GM12872 (cell line): ENCODE measurements around the gene YOD1.

Experiments used
- TF ChIP-seq, protein P1 (sequence below): IDR thresholded peaks from 3 replicates; pipeline ENCODE4 v1.5.1; 2011; ENCODE audit warnings: low read depth, mild to moderate bottlenecking, low read length, moderate library complexity; ENCODE audit not compliant: insufficient read depth

The YOD1 gene

DNA sequence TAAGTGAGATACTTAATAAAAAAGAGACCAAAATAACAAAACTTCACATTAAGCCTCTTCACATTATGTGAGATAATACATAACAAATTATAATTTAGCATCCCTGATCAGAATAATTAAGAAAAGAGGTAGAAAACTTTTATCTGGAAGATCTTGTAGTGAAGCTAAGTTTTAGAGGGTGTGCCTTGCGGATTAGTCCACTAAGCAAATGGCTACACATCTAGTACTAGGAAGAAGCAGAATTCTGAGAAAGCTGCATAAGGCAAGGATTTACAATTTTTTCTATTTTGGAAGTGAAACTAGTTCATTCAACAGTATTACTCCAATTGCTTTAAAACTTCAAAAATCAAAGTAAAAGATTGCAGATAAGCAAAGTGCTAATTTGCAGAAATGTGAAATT is 3.5 kb downstream of the YOD1 start:
- TF ChIP-seq, protein P1, sequence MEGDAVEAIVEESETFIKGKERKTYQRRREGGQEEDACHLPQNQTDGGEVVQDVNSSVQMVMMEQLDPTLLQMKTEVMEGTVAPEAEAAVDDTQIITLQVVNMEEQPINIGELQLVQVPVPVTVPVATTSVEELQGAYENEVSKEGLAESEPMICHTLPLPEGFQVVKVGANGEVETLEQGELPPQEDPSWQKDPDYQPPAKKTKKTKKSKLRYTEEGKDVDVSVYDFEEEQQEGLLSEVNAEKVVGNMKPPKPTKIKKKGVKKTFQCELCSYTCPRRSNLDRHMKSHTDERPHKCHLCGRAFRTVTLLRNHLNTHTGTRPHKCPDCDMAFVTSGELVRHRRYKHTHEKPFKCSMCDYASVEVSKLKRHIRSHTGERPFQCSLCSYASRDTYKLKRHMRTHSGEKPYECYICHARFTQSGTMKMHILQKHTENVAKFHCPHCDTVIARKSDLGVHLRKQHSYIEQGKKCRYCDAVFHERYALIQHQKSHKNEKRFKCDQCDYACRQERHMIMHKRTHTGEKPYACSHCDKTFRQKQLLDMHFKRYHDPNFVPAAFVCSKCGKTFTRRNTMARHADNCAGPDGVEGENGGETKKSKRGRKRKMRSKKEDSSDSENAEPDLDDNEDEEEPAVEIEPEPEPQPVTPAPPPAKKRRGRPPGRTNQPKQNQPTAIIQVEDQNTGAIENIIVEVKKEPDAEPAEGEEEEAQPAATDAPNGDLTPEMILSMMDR = no peak

DNA sequence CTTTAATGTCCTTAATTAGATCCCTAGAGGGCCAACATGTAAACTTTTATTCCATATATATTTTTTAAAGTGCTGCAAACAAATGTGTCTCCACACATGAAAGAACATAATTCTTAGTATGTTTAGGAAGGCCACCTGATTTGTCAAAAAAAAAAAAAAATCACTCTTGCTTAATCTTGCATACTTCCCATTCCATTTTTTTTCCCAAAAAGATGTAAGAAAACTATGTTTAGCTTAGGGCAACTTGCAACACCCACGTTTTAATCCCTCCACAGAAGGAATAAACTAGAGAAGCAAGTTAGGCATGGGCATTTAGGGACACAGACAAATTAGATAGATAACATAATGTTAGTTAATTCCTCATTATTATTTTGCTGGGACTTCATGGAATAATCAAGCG is 5.6 kb downstream of the YOD1 start:
- TF ChIP-seq, protein P1 = no peak

DNA sequence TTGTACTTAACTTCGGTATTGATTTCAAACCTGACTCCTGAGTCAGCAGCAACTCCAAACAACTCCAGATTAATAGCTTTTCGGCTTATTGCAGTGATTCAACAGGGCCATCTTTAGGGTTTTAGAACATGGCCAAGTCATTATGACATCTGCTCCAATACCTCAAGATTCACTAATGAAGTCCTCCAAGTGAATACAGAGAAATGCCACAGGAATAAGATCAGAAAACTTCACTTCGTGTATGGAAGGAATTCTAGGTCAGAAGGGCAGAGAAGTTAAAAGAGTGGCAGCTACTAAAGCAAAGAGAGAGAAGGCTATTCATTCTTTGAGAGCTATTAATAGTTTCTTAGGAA is 10.9 kb downstream of the YOD1 start:
- TF ChIP-seq, protein P1 = no peak

DNA sequence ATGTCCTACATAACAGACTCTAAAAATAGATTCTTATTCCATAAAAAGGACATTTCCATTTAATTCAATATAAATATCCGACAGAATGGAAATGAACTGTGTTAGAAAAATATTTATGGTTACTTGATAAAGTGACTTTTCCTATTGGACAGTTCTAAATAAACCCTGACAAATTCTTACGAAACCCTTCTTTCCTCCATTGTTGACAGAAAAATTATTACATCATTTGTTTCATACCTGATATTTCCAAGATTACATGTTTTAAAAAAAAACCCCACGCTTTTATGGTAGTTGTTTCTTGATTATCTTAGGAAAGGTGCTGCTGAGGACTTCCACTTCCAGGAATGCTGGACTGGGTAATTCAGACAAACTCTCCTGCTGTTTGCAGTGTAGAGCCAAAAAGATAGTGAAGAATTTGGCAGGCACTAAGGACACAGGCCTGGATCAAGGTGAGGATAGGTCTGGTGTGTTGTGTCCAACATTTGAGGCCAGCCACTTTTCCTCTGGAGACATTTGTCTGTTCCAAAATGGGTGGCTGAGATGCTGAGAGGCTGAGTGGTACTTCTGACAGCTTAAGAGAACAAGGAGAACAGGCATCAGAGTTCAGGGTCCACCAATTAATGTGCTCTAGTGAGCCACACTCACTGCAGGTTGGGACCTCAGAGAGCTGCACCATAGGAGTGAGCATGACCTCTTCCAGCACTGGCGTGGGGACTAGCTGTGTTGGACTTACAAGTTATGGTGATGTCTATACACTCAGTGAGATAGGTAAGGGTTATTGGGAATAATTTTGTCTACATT is 11.4 kb downstream of the YOD1 start:
- TF ChIP-seq, protein P1 = no peak

DNA sequence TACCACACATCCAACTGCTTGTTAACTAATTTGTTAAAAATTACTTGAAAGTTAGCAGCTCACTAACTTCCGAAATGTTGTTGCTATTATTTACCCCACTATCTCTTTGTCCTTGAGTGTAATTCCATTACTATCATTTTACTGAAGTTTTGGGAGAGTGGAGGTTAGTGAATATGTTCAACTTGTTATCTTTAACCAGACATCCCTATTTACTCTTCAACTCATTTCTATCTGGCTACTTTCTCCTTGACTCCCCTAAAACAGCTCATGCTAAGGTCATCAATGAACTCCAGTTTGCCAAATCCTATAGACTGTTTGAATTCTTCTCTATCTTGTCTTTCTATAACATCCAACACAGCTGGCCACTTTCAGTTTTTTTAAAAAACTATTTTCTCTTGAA is 14.1 kb downstream of the YOD1 start:
- TF ChIP-seq, protein P1 = no peak

DNA sequence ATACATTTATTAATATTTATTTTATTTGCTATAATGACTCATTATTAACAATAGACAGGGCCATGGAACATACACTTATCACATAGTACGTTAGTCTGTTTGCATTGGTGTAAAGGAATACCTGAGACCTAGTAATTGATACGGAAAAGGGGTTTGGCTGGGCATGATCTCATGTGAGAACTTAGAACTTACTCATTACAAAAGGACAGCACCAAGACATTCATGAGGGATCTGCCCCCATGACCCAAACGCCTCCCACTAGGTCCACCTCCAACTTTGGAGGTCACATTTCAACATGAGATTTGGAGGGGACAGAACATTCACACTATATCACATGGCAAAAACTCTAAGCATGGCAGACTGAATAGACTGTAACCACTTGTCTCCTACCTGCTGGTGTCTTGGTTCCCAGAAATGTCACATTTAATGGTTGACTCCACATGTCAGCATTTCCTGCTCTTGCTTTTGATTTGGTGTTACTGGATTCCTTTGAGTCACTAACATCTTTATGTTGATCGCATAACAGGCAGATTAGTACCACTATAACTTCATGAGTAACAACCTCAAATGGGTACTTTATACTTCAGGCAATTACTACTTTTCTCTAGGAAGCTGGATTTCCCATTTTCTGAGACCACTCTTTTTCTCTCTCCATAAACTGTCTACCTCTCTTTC is 15.0 kb downstream of the YOD1 start:
- TF ChIP-seq, protein P1 = no peak

DNA sequence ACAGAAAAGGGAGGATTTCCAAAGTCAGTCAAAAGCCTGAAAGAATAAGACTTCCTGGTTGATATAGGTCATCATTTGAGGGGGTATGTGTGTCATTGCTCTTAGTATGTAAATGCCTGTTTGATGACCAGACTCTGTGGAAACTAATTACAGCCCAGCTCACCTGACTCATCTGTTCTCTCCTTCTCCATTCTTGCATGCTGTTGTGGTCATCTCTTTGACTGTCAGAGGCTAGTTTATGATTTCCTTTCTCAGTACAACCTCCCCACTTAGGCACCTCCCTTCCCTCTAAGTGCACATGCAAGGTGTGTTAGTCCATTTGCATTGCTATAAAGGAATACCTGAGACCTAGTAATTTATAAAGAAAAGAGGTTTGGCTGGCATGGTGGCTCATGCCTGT is 16.0 kb downstream of the YOD1 start:
- TF ChIP-seq, protein P1 = no peak
